ENCODE data around the gene PIK3CD.

Gene PIK3CD

GRCh38 chr1:9687874-9688582, 36.5 kb downstream of the PIK3CD start:
- Histone ChIP-seq H3K27ac (ENCODE audit: insufficient read depth, low read length, poor library complexity, severe bottlenecking) (peak overlapping the region; percentile 67), H3K4me1 (ENCODE audit: control insufficient read depth, insufficient read depth, low read length, poor library complexity, severe bottlenecking) (peaks cover 56% of the 10 kb centered on the region), H3K27me3 (replicated peaks; ENCODE audit: control insufficient read depth, insufficient read depth, low read length, poor library complexity, severe bottlenecking) (no peaks in the 10 kb centered on the region), H3K4me3 (ENCODE audit: insufficient read depth, low read depth, low read length, poor library complexity, severe bottlenecking) (peak overlapping the region; percentile 57), H3K36me3 (ENCODE audit: control insufficient read depth, insufficient read depth, low read length) (peaks cover 14% of the 10 kb centered on the region), H3K9me3 (ENCODE audit: control insufficient read depth, low read length) (no peaks in the 10 kb centered on the region)
- no peak for DNase-seq

GRCh38 chr1:9688599-9688998, 37.1 kb downstream of the PIK3CD start:
- no peaks in the 10 kb centered on the region for H3K9me3 ChIP-seq (ENCODE audit: control insufficient read depth, low read length)
- no peaks in the 10 kb centered on the region for H3K27me3 ChIP-seq (replicated peaks; ENCODE audit: control insufficient read depth, insufficient read depth, low read length, poor library complexity, severe bottlenecking)
- H3K27ac ChIP-seq (ENCODE audit: insufficient read depth, low read length, poor library complexity, severe bottlenecking) = peak overlapping the region; percentile 40
- H3K4me3 ChIP-seq (ENCODE audit: insufficient read depth, low read depth, low read length, poor library complexity, severe bottlenecking) = peak overlapping the region; percentile 57
- H3K4me1 ChIP-seq (ENCODE audit: control insufficient read depth, insufficient read depth, low read length, poor library complexity, severe bottlenecking) = peaks cover 54% of the 10 kb centered on the region
- DNase-seq = no peak
- peaks cover 18% of the 10 kb centered on the region for H3K36me3 ChIP-seq (ENCODE audit: control insufficient read depth, insufficient read depth, low read length)

- no peaks in the 10 kb centered on the region for H3K27me3 ChIP-seq (replicated peaks; ENCODE audit: control insufficient read depth, insufficient read depth, low read length, poor library complexity, severe bottlenecking)
- peak; percentile 69 to 76 (median 74) for DNase-seq
- H3K4me3 ChIP-seq (ENCODE audit: insufficient read depth, low read depth, low read length, poor library complexity, severe bottlenecking) = peak overlapping the region; percentile 57
- peaks cover 24% of the 10 kb centered on the region for H3K36me3 ChIP-seq (ENCODE audit: control insufficient read depth, insufficient read depth, low read length)
- H3K4me1 ChIP-seq (ENCODE audit: control insufficient read depth, insufficient read depth, low read length, poor library complexity, severe bottlenecking) = peaks cover 55% of the 10 kb centered on the region
- no peaks in the 10 kb centered on the region for H3K9me3 ChIP-seq (ENCODE audit: control insufficient read depth, low read length)
- H3K27ac ChIP-seq (ENCODE audit: insufficient read depth, low read length, poor library complexity, severe bottlenecking) = peak overlapping the region; percentile 42
Measured at GRCh38 chr1:9689011-9689706, 37.6 kb downstream of the PIK3CD start.

GRCh38 chr1:9689971-9690381, 38.4 kb downstream of the PIK3CD start:
- peaks cover 55% of the 10 kb centered on the region for H3K4me1 ChIP-seq (ENCODE audit: control insufficient read depth, insufficient read depth, low read length, poor library complexity, severe bottlenecking)
- no peaks in the 10 kb centered on the region for H3K27me3 ChIP-seq (replicated peaks; ENCODE audit: control insufficient read depth, insufficient read depth, low read length, poor library complexity, severe bottlenecking)
- peaks cover 26% of the 10 kb centered on the region for H3K36me3 ChIP-seq (ENCODE audit: control insufficient read depth, insufficient read depth, low read length)
- H3K27ac ChIP-seq (ENCODE audit: insufficient read depth, low read length, poor library complexity, severe bottlenecking) = peak overlapping the region; percentile 42
- H3K9me3 ChIP-seq (ENCODE audit: control insufficient read depth, low read length) = no peaks in the 10 kb centered on the region
- peak overlapping the region; percentile 17 for H3K4me3 ChIP-seq (ENCODE audit: insufficient read depth, low read depth, low read length, poor library complexity, severe bottlenecking)
- DNase-seq = no peak

GRCh38 chr1:9690440-9691107, 39.0 kb downstream of the PIK3CD start:
- H3K36me3 ChIP-seq (ENCODE audit: control insufficient read depth, insufficient read depth, low read length) = peaks cover 26% of the 10 kb centered on the region
- H3K27me3 ChIP-seq (replicated peaks; ENCODE audit: control insufficient read depth, insufficient read depth, low read length, poor library complexity, severe bottlenecking) = no peaks in the 10 kb centered on the region
- no peak for DNase-seq
- peaks cover 55% of the 10 kb centered on the region for H3K4me1 ChIP-seq (ENCODE audit: control insufficient read depth, insufficient read depth, low read length, poor library complexity, severe bottlenecking)
- H3K9me3 ChIP-seq (ENCODE audit: control insufficient read depth, low read length) = no peaks in the 10 kb centered on the region
- H3K27ac ChIP-seq (ENCODE audit: insufficient read depth, low read length, poor library complexity, severe bottlenecking) = peak overlapping the region; percentile 42
- peak overlapping the region; percentile 17 for H3K4me3 ChIP-seq (ENCODE audit: insufficient read depth, low read depth, low read length, poor library complexity, severe bottlenecking)

- H3K4me1 ChIP-seq (ENCODE audit: control insufficient read depth, insufficient read depth, low read length, poor library complexity, severe bottlenecking) = peaks cover 51% of the 10 kb centered on the region
- H3K36me3 ChIP-seq (ENCODE audit: control insufficient read depth, insufficient read depth, low read length) = peaks cover 26% of the 10 kb centered on the region
- no peak for DNase-seq
- H3K9me3 ChIP-seq (ENCODE audit: control insufficient read depth, low read length) = no peaks in the 10 kb centered on the region
- peak overlapping the region; percentile 17 for H3K4me3 ChIP-seq (ENCODE audit: insufficient read depth, low read depth, low read length, poor library complexity, severe bottlenecking)
- peak overlapping the region; percentile 42 for H3K27ac ChIP-seq (ENCODE audit: insufficient read depth, low read length, poor library complexity, severe bottlenecking)
- H3K27me3 ChIP-seq (replicated peaks; ENCODE audit: control insufficient read depth, insufficient read depth, low read length, poor library complexity, severe bottlenecking) = no peaks in the 10 kb centered on the region
Measured at GRCh38 chr1:9691108-9691445, 39.5 kb downstream of the PIK3CD start.

- H3K4me3 ChIP-seq (ENCODE audit: insufficient read depth, low read depth, low read length, poor library complexity, severe bottlenecking) = no peak overlapping the region
- DNase-seq = no peak
- peaks cover 26% of the 10 kb centered on the region for H3K36me3 ChIP-seq (ENCODE audit: control insufficient read depth, insufficient read depth, low read length)
- no peaks in the 10 kb centered on the region for H3K9me3 ChIP-seq (ENCODE audit: control insufficient read depth, low read length)
- peak overlapping the region; percentile 8 for H3K27ac ChIP-seq (ENCODE audit: insufficient read depth, low read length, poor library complexity, severe bottlenecking)
- H3K4me1 ChIP-seq (ENCODE audit: control insufficient read depth, insufficient read depth, low read length, poor library complexity, severe bottlenecking) = peaks cover 51% of the 10 kb centered on the region
- H3K27me3 ChIP-seq (replicated peaks; ENCODE audit: control insufficient read depth, insufficient read depth, low read length, poor library complexity, severe bottlenecking) = no peaks in the 10 kb centered on the region
Measured at GRCh38 chr1:9691691-9692090, 40.2 kb downstream of the PIK3CD start.

- no peak for DNase-seq
- H3K9me3 ChIP-seq (ENCODE audit: control insufficient read depth, low read length) = no peaks in the 10 kb centered on the region
- H3K4me3 ChIP-seq (ENCODE audit: insufficient read depth, low read depth, low read length, poor library complexity, severe bottlenecking) = no peak overlapping the region
- no peaks in the 10 kb centered on the region for H3K27me3 ChIP-seq (replicated peaks; ENCODE audit: control insufficient read depth, insufficient read depth, low read length, poor library complexity, severe bottlenecking)
- peaks cover 35% of the 10 kb centered on the region for H3K36me3 ChIP-seq (ENCODE audit: control insufficient read depth, insufficient read depth, low read length)
- H3K4me1 ChIP-seq (ENCODE audit: control insufficient read depth, insufficient read depth, low read length, poor library complexity, severe bottlenecking) = peaks cover 8% of the 10 kb centered on the region
- H3K27ac ChIP-seq (ENCODE audit: insufficient read depth, low read length, poor library complexity, severe bottlenecking) = no peak overlapping the region
Measured at GRCh38 chr1:9696793-9697192, 45.3 kb downstream of the PIK3CD start.

GRCh38 chr1:9699361-9699760, 47.8 kb downstream of the PIK3CD start:
- peaks cover 14% of the 10 kb centered on the region for H3K36me3 ChIP-seq (ENCODE audit: control insufficient read depth, insufficient read depth, low read length)
- peaks cover 18% of the 10 kb centered on the region for H3K4me1 ChIP-seq (ENCODE audit: control insufficient read depth, insufficient read depth, low read length, poor library complexity, severe bottlenecking)
- H3K27me3 ChIP-seq (replicated peaks; ENCODE audit: control insufficient read depth, insufficient read depth, low read length, poor library complexity, severe bottlenecking) = no peaks in the 10 kb centered on the region
- H3K4me3 ChIP-seq (ENCODE audit: insufficient read depth, low read depth, low read length, poor library complexity, severe bottlenecking) = no peak overlapping the region
- DNase-seq = no peak
- no peaks in the 10 kb centered on the region for H3K9me3 ChIP-seq (ENCODE audit: control insufficient read depth, low read length)
- no peak overlapping the region for H3K27ac ChIP-seq (ENCODE audit: insufficient read depth, low read length, poor library complexity, severe bottlenecking)

GRCh38 chr1:9700340-9700739, 48.8 kb downstream of the PIK3CD start:
- no peak for DNase-seq
- H3K27ac ChIP-seq (ENCODE audit: insufficient read depth, low read length, poor library complexity, severe bottlenecking) = no peak overlapping the region
- H3K4me1 ChIP-seq (ENCODE audit: control insufficient read depth, insufficient read depth, low read length, poor library complexity, severe bottlenecking) = peaks cover 28% of the 10 kb centered on the region
- peaks cover 14% of the 10 kb centered on the region for H3K36me3 ChIP-seq (ENCODE audit: control insufficient read depth, insufficient read depth, low read length)
- no peak overlapping the region for H3K4me3 ChIP-seq (ENCODE audit: insufficient read depth, low read depth, low read length, poor library complexity, severe bottlenecking)
- H3K9me3 ChIP-seq (ENCODE audit: control insufficient read depth, low read length) = no peaks in the 10 kb centered on the region
- no peaks in the 10 kb centered on the region for H3K27me3 ChIP-seq (replicated peaks; ENCODE audit: control insufficient read depth, insufficient read depth, low read length, poor library complexity, severe bottlenecking)
